Endodermal cell (in vitro differentiated cells): ENCODE measurements around the gene AQP12B. TPM values are rescaled to one million over a fixed set of nuclear protein-coding genes. Genes with fewer than 3 reads are reported as not detected.
A peak's percentile ranks its signal among the peaks of the same experiment; 100 is the strongest.
"Not testable (repeated sequence)": the region's sequence is repeated elsewhere in the genome, so short reads cannot be mapped to it uniquely, and the experiment has no call there.

Source experiments
- DNase-seq: peaks from one replicate; pipeline ENCODE4 v3.0.0-alpha.2; 2017
- H3K27ac ChIP-seq: 2 replicates; pipeline ENCODE4 v1.5.1; 2013; ENCODE audit warnings: mild to moderate bottlenecking, low read depth, low read length, moderate library complexity
- H3K27me3 ChIP-seq: 2 replicates; pipeline ENCODE4 v1.6.1; 2013; ENCODE audit warnings: mild to moderate bottlenecking, low read length, moderate library complexity; ENCODE audit not compliant: insufficient read depth, control insufficient read depth, poor library complexity, severe bottlenecking
- H3K36me3 ChIP-seq: 2 replicates; pipeline ENCODE4 v1.7.0; 2013; ENCODE audit warnings: mild to moderate bottlenecking, low read length, moderate library complexity; ENCODE audit not compliant: control insufficient read depth, insufficient read depth
- H3K4me1 ChIP-seq: one replicate; pipeline ENCODE4 v1.7.0; 2013; ENCODE audit warnings: low read length; ENCODE audit not compliant: control insufficient read depth, insufficient read depth
- H3K4me3 ChIP-seq: 2 replicates; pipeline ENCODE4 v1.5.1; 2013; ENCODE audit warnings: mild to moderate bottlenecking, low read length, moderate library complexity
- H3K9ac ChIP-seq: 2 replicates; pipeline ENCODE4 v1.6.1; 2013; ENCODE audit warnings: mild to moderate bottlenecking, low read length, moderate library complexity; ENCODE audit not compliant: poor library complexity, severe bottlenecking; ENCODE audit errors: extremely low read depth
- H3K9me3 ChIP-seq: 2 replicates; pipeline ENCODE4 v1.6.1; 2013; ENCODE audit warnings: mild to moderate bottlenecking, low read length, moderate library complexity; ENCODE audit not compliant: control insufficient read depth
- H3K27ac Mint-ChIP-seq: 2 replicates; pipeline ENCODE4 v1.8.0; 2020; ENCODE audit warnings: mixed read lengths
- H3K27me3 Mint-ChIP-seq: 2 replicates; pipeline ENCODE4 v1.8.0; 2021; ENCODE audit warnings: mild to moderate bottlenecking, mixed read lengths; ENCODE audit not compliant: insufficient read depth
- H3K36me3 Mint-ChIP-seq: 2 replicates; pipeline ENCODE4 v1.8.0; 2020; ENCODE audit warnings: low read depth, mixed read lengths
- H3K4me1 Mint-ChIP-seq: 2 replicates; pipeline ENCODE4 v1.8.0; 2020; ENCODE audit warnings: mixed read lengths
- H3K4me3 Mint-ChIP-seq: 2 replicates; pipeline ENCODE4 v1.8.0; 2020; ENCODE audit warnings: mild to moderate bottlenecking, moderate library complexity, mixed read lengths
- H3K9me3 Mint-ChIP-seq: 2 replicates; pipeline ENCODE4 v1.8.0; 2020; ENCODE audit warnings: mild to moderate bottlenecking, mixed read lengths
- WGBS, 2 experiments: methylation state at CpG; one replicate each; pipeline versions ENCODE4 v1.1.5 to v1.1.7; 2013; ENCODE audit warnings: missing lambda C conversion rate in 2 of 2, mixed read lengths in 1 of 2; ENCODE audit not compliant: insufficient coverage in 1 of 2, insufficient read length in 1 of 2; 5-methylcytosine and 5-hydroxymethylcytosine counted together
- total RNA-seq, 2 donors: library from RNA; stranded (reverse); fragmentation: NEBNext Ultra II Directional in 1 of 2; extraction: Animal tissue kit (Norgen Biotek cat#: 25700) in 1 of 2; gene quantifications; 2 replicates in 1 of 2; 3 replicates in 1 of 2; pipeline ENCODE4 v1.2.1, GENCODE V29; 2021

AQP12B gene
- total RNA-seq, 2 donors from 2014 or later: not detected

DNA sequence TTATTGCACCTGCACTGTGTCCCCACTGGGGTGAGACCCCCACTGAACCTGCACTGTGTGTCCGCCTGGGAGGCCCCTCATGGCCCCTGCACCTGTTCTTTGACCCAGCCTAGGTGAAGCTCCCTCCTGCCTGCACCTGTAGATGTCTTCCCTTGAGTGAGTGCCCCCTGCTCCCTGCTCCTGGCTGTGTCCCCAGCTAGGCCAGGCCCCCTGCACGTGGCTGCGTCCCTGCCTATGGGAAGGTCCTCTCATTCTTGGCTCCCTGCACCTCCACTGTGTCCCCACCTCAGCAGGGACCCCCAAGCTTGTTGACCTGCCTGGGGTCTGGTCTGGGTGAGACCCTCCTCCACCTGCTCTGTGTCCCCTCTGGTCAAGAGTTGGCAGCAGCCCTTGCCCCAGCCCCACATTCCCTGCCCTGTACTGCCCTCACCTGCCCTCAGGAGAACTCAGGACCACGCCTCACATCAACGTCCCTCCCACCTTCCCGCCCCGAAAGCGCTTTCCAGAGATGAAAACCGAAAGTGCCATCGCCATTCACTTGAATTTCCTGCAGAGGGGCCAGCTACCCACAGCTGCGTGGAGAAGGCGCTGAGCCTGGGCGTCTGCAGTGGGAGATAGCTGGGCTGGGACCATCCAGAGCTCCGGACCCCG, 769 bp upstream of the AQP12B start:
- H3K4me3 Mint-ChIP-seq, H3K27ac Mint-ChIP-seq, H3K9ac ChIP-seq, DNase-seq, H3K27me3 Mint-ChIP-seq, H3K36me3 ChIP-seq, H3K27me3 ChIP-seq, H3K9me3 ChIP-seq, H3K4me1 Mint-ChIP-seq, H3K9me3 Mint-ChIP-seq, H3K36me3 Mint-ChIP-seq, H3K4me3 ChIP-seq, H3K27ac ChIP-seq, H3K4me1 ChIP-seq: not testable (repeated sequence)
- WGBS, 2 experiments: 93% methylated on average over 4 of the region's 15 CpGs; no CpG with 5 or more reads in 1 of the 2 experiments

GRCh38 chr2:240680185-240680584, 2.5 kb downstream of the AQP12B start:
- H3K9ac ChIP-seq, H3K27me3 Mint-ChIP-seq, H3K36me3 ChIP-seq, H3K27me3 ChIP-seq, H3K9me3 Mint-ChIP-seq, H3K36me3 Mint-ChIP-seq, H3K4me3 Mint-ChIP-seq, H3K4me3 ChIP-seq, H3K4me1 ChIP-seq, H3K9me3 ChIP-seq, DNase-seq, H3K27ac ChIP-seq, H3K4me1 Mint-ChIP-seq, H3K27ac Mint-ChIP-seq: not testable (repeated sequence)
- 67% methylated on average over 1 of the region's 11 CpGs; no CpG with 5 or more reads in 1 of the 2 experiments for WGBS, 2 experiments

- H3K27ac Mint-ChIP-seq, H3K4me3 Mint-ChIP-seq, H3K9ac ChIP-seq, H3K4me1 Mint-ChIP-seq, H3K9me3 ChIP-seq, H3K36me3 Mint-ChIP-seq, H3K4me1 ChIP-seq, H3K4me3 ChIP-seq, H3K9me3 Mint-ChIP-seq, H3K27me3 Mint-ChIP-seq, H3K36me3 ChIP-seq, DNase-seq, H3K27ac ChIP-seq, H3K27me3 ChIP-seq: not testable (repeated sequence)
- no CpG with 5 or more reads among the region's 19 CpGs for WGBS, 2 experiments
Observed at GRCh38 chr2:240678909-240679308, 3.8 kb downstream of the AQP12B start.

- H3K9me3 ChIP-seq, H3K27me3 ChIP-seq, H3K27me3 Mint-ChIP-seq, H3K4me1 ChIP-seq, H3K9me3 Mint-ChIP-seq, DNase-seq, H3K9ac ChIP-seq, H3K36me3 ChIP-seq, H3K4me3 ChIP-seq, H3K4me1 Mint-ChIP-seq, H3K36me3 Mint-ChIP-seq, H3K4me3 Mint-ChIP-seq, H3K27ac Mint-ChIP-seq, H3K27ac ChIP-seq: not testable (repeated sequence)
- 88% methylated on average over 4 of the region's 14 CpGs; no CpG with 5 or more reads in 1 of the 2 experiments for WGBS, 2 experiments
Observed at GRCh38 chr2:240678043-240678442, 4.6 kb downstream of the AQP12B start.

- no CpG with 5 or more reads among the region's 24 CpGs for WGBS, 2 experiments
- not testable (repeated sequence) for H3K27me3 Mint-ChIP-seq, DNase-seq
Observed at GRCh38 chr2:240675345-240675744, 7.3 kb downstream of the AQP12B start.

GRCh38 chr2:240674461-240675184, 8.1 kb downstream of the AQP12B start:
- not testable (repeated sequence) for H3K4me3 Mint-ChIP-seq, H3K9ac ChIP-seq, H3K9me3 ChIP-seq, H3K36me3 ChIP-seq, H3K36me3 Mint-ChIP-seq, H3K27me3 ChIP-seq, H3K4me3 ChIP-seq, H3K27me3 Mint-ChIP-seq, H3K4me1 ChIP-seq, H3K27ac ChIP-seq
- peak; percentile 50 for DNase-seq
- Mint-ChIP-seq H3K27ac (peak overlapping the region; percentile 26), H3K4me1 (peaks cover 13% of the 10 kb centered on the region), H3K9me3 (peaks cover 11% of the 10 kb centered on the region)
- 83 to 94% methylated on average over 5 to 10 of the region's 16 CpGs for WGBS, 2 experiments

More at GRCh38 chr2:240675345-240675744, 7.3 kb downstream of the AQP12B start:
- not testable (repeated sequence) for H3K27me3 ChIP-seq, H3K36me3 Mint-ChIP-seq, H3K9ac ChIP-seq, H3K4me3 Mint-ChIP-seq, H3K4me1 ChIP-seq, H3K36me3 ChIP-seq, H3K9me3 ChIP-seq, H3K27ac Mint-ChIP-seq, H3K9me3 Mint-ChIP-seq, H3K4me3 ChIP-seq, H3K27ac ChIP-seq
- peaks cover 10% of the 10 kb centered on the region for H3K4me1 Mint-ChIP-seq
